Fibroblast of gingiva (primary cell): ENCODE data around the gene ESPNL.

ENCODE experiments used
- DNase-seq: peaks from one replicate; pipeline ENCODE4 v3.0.0-alpha.2; 2011; ENCODE audit warnings: low read depth

ESPNL gene

GRCh38 chr2:238079874-238080327, 20.2 kb upstream of the ESPNL start:
- DNase-seq: no peak

- DNase-seq: no peak
These were observed 19.6 kb upstream of the ESPNL start for GRCh38 chr2:238080518-238080917.

- DNase-seq: no peak
These were observed 19.0 kb upstream of the ESPNL start for GRCh38 chr2:238081150-238081549.

- no peak for DNase-seq
These were observed 18.6 kb upstream of the ESPNL start for GRCh38 chr2:238081561-238081960.

- DNase-seq: no peak
These were observed 18.0 kb upstream of the ESPNL start for GRCh38 chr2:238082151-238082550.

- no peak for DNase-seq
These were observed 17.3 kb upstream of the ESPNL start for GRCh38 chr2:238082827-238083226.

- no peak for DNase-seq
These were observed 16.2 kb upstream of the ESPNL start for GRCh38 chr2:238083919-238084318.

- no peak for DNase-seq
These were observed 15.4 kb upstream of the ESPNL start for GRCh38 chr2:238084761-238085160.

- DNase-seq: no peak
These were observed 14.2 kb upstream of the ESPNL start for GRCh38 chr2:238085899-238086298.

- no peak for DNase-seq
These were observed 12.9 kb upstream of the ESPNL start for GRCh38 chr2:238087211-238087610.

- no peak for DNase-seq
These were observed 9.3 kb upstream of the ESPNL start for GRCh38 chr2:238090887-238091286.

GRCh38 chr2:238091436-238092060, 8.6 kb upstream of the ESPNL start:
- no peak for DNase-seq

GRCh38 chr2:238092486-238093035, 7.6 kb upstream of the ESPNL start:
- DNase-seq: no peak

- DNase-seq: no peak
These were observed 6.7 kb upstream of the ESPNL start for GRCh38 chr2:238093181-238094140.

- DNase-seq: no peak
These were observed 5.6 kb upstream of the ESPNL start for GRCh38 chr2:238094438-238095022.

- no peak for DNase-seq
These were observed 5.0 kb upstream of the ESPNL start for GRCh38 chr2:238095143-238095542.

- no peak for DNase-seq
These were observed 3.7 kb upstream of the ESPNL start for GRCh38 chr2:238096311-238097011.

- no peak for DNase-seq
These were observed 2.7 kb upstream of the ESPNL start for GRCh38 chr2:238097201-238097987.

- peak; percentile 45 for DNase-seq
These were observed 1.9 kb upstream of the ESPNL start for GRCh38 chr2:238097988-238098871.
